ENCODE data around the gene TMEM121.
"Not testable (repeated sequence)": the region's sequence is repeated elsewhere in the genome, so short reads cannot be mapped to it uniquely, and the experiment has no call there.

TMEM121 gene

DNA sequence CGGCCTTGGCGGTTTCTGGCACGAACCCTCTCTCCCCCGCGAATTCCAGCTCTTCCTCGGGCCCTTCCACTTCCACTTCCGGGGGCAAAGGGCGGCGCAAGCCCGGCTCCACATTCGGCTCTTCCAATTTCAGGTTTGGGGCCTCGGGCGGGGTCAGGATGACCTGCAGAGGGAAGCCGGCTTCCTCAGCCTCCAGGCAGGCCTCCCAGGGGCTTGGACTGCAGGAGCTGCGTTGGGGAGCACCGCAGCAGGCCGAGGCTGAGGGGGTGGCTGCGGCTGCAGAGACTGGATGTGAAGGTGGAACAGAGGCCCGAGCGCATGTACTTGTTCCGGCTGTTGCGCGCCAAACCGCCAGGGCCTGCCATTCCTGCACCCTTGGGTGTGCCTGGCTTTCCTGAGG lies 20.7 kb downstream of the TMEM121 start:
- H3K4me1 ChIP-seq (ENCODE audit: control insufficient read depth, insufficient read depth, low read length); DNase-seq (ENCODE audit: low read depth); H3K36me3 ChIP-seq (ENCODE audit: control insufficient read depth, insufficient read depth, low read length, severe bottlenecking); H3K4me3 ChIP-seq (ENCODE audit: low read length); H3K9ac ChIP-seq (ENCODE audit: low read length): not testable (repeated sequence)
- Histone ChIP-seq H3K9me3 (ENCODE audit: control insufficient read depth, low read length) (peaks cover 20% of the 10 kb centered on the region), H3K27me3 (replicated peaks; ENCODE audit: control insufficient read depth, insufficient read depth, low read length) (peaks cover 18% of the 10 kb centered on the region)

DNA sequence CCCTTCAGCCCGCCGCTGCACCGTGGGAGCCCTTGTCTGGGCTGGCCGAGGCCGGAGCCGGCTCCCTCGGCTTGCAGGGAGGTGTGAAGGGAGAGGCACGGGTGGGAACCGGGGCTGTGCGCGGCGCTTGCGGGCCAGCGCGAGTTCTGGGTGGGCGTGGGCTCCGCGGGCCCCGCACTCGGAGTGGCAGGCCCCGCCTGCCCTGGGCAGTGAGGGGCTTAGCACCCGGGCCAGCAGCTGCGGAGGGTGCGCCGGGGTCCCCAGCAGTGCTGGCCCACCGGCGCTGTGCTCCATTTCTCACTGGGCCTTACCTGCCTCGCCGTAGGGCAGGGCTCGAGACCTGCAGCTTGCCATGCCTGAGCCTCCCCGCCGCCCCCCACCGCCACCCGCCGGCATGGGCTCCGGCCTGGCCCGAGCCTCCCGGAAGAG lies 21.4 kb downstream of the TMEM121 start:
- DNase-seq (ENCODE audit: low read depth), result no peak
- Histone ChIP-seq H3K4me1 (ENCODE audit: control insufficient read depth, insufficient read depth, low read length) (no peaks in the 10 kb centered on the region), H3K9me3 (ENCODE audit: control insufficient read depth, low read length) (peaks cover 16% of the 10 kb centered on the region), H3K36me3 (ENCODE audit: control insufficient read depth, insufficient read depth, low read length, severe bottlenecking) (no peaks in the 10 kb centered on the region), H3K4me3 (ENCODE audit: low read length) (no peak overlapping the region), H3K9ac (ENCODE audit: low read length) (no peak overlapping the region), H3K27me3 (replicated peaks; ENCODE audit: control insufficient read depth, insufficient read depth, low read length) (peaks cover 22% of the 10 kb centered on the region)

DNA sequence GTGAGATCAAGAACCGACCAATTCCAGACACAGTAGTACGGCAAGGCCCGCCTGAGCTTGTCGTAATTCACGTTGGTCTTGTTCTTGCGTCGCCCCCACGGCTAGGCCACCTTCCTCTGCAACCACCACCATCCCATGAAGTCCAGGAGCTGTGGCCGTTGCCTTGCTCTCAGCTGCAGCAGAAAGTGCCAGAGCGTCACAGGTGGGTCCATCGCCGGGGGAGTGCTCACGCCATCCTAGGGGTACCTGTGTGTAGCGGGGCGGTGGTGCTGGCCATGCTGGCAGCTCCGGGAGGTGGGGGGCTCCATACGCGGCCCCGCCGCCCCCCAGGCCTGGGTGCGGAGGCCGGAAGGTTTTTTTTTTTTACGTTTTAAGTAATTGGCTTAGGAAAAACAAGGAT lies 23.1 kb downstream of the TMEM121 start:
- H3K9ac ChIP-seq (ENCODE audit: low read length), result no peak overlapping the region
- no peak for DNase-seq (ENCODE audit: low read depth)
- no peaks in the 10 kb centered on the region for H3K36me3 ChIP-seq (ENCODE audit: control insufficient read depth, insufficient read depth, low read length, severe bottlenecking)
- H3K9me3 ChIP-seq (ENCODE audit: control insufficient read depth, low read length), result no peaks in the 10 kb centered on the region
- peaks cover 28% of the 10 kb centered on the region for H3K27me3 ChIP-seq (replicated peaks; ENCODE audit: control insufficient read depth, insufficient read depth, low read length)
- no peaks in the 10 kb centered on the region for H3K4me1 ChIP-seq (ENCODE audit: control insufficient read depth, insufficient read depth, low read length)
- no peak overlapping the region for H3K4me3 ChIP-seq (ENCODE audit: low read length)

- peaks cover 28% of the 10 kb centered on the region for H3K27me3 ChIP-seq (replicated peaks; ENCODE audit: control insufficient read depth, insufficient read depth, low read length)
- DNase-seq (ENCODE audit: low read depth), result no peak
Measured at GRCh38 chr14:105554022-105554421, 27.6 kb downstream of the TMEM121 start.

GRCh38 chr14:105554523-105554922 lies 28.1 kb downstream of the TMEM121 start:
- Histone ChIP-seq H3K9me3 (ENCODE audit: control insufficient read depth, low read length) (no peaks in the 10 kb centered on the region), H3K4me3 (ENCODE audit: low read length) (no peak overlapping the region), H3K36me3 (ENCODE audit: control insufficient read depth, insufficient read depth, low read length, severe bottlenecking) (no peaks in the 10 kb centered on the region), H3K9ac (ENCODE audit: low read length) (no peak overlapping the region), H3K4me1 (ENCODE audit: control insufficient read depth, insufficient read depth, low read length) (no peaks in the 10 kb centered on the region), H3K27me3 (replicated peaks; ENCODE audit: control insufficient read depth, insufficient read depth, low read length) (peaks cover 28% of the 10 kb centered on the region)
- no peak for DNase-seq (ENCODE audit: low read depth)

More at GRCh38 chr14:105554022-105554421, 27.6 kb downstream of the TMEM121 start:
- Histone ChIP-seq H3K9me3 (ENCODE audit: control insufficient read depth, low read length) (no peaks in the 10 kb centered on the region), H3K4me3 (ENCODE audit: low read length) (no peak overlapping the region), H3K36me3 (ENCODE audit: control insufficient read depth, insufficient read depth, low read length, severe bottlenecking) (no peaks in the 10 kb centered on the region), H3K4me1 (ENCODE audit: control insufficient read depth, insufficient read depth, low read length) (no peaks in the 10 kb centered on the region), H3K9ac (ENCODE audit: low read length) (no peak overlapping the region)

DNA sequence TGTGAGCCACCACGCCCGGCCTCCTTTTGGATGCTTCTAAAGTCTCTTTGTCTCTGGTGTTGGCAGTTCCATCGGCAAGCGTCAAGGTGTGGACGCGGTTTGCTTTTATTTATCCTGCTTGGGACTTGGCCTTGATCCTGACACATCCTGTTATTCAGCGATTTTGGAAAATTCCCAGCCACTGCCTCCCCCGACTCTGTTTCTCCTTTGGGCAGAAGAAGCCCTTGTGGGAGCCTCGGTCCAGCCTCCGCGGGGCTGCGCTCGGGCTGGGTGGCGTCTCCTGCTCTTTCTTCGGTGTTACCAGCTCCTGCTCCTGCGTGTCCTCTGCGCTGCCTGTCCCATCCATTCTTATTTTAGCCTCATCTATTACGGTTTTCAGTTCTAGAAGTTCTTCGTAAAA lies 31.3 kb downstream of the TMEM121 start:
- not testable (repeated sequence) for H3K9me3 ChIP-seq (ENCODE audit: control insufficient read depth, low read length); H3K36me3 ChIP-seq (ENCODE audit: control insufficient read depth, insufficient read depth, low read length, severe bottlenecking); H3K27me3 ChIP-seq (replicated peaks; ENCODE audit: control insufficient read depth, insufficient read depth, low read length); H3K4me1 ChIP-seq (ENCODE audit: control insufficient read depth, insufficient read depth, low read length); H3K4me3 ChIP-seq (ENCODE audit: low read length); DNase-seq (ENCODE audit: low read depth); H3K9ac ChIP-seq (ENCODE audit: low read length)

- not testable (repeated sequence) for H3K4me3 ChIP-seq (ENCODE audit: low read length); H3K4me1 ChIP-seq (ENCODE audit: control insufficient read depth, insufficient read depth, low read length); H3K9ac ChIP-seq (ENCODE audit: low read length); H3K36me3 ChIP-seq (ENCODE audit: control insufficient read depth, insufficient read depth, low read length, severe bottlenecking); DNase-seq (ENCODE audit: low read depth); H3K9me3 ChIP-seq (ENCODE audit: control insufficient read depth, low read length); H3K27me3 ChIP-seq (replicated peaks; ENCODE audit: control insufficient read depth, insufficient read depth, low read length)
Measured at GRCh38 chr14:105558449-105559154, 32.2 kb downstream of the TMEM121 start.

GRCh38 chr14:105559384-105560047 lies 33.1 kb downstream of the TMEM121 start:
- not testable (repeated sequence) for DNase-seq (ENCODE audit: low read depth); H3K9me3 ChIP-seq (ENCODE audit: control insufficient read depth, low read length); H3K27me3 ChIP-seq (replicated peaks; ENCODE audit: control insufficient read depth, insufficient read depth, low read length); H3K9ac ChIP-seq (ENCODE audit: low read length); H3K4me3 ChIP-seq (ENCODE audit: low read length); H3K4me1 ChIP-seq (ENCODE audit: control insufficient read depth, insufficient read depth, low read length); H3K36me3 ChIP-seq (ENCODE audit: control insufficient read depth, insufficient read depth, low read length, severe bottlenecking)

- DNase-seq (ENCODE audit: low read depth); H3K4me3 ChIP-seq (ENCODE audit: low read length); H3K36me3 ChIP-seq (ENCODE audit: control insufficient read depth, insufficient read depth, low read length, severe bottlenecking); H3K27me3 ChIP-seq (replicated peaks; ENCODE audit: control insufficient read depth, insufficient read depth, low read length); H3K4me1 ChIP-seq (ENCODE audit: control insufficient read depth, insufficient read depth, low read length); H3K9me3 ChIP-seq (ENCODE audit: control insufficient read depth, low read length); H3K9ac ChIP-seq (ENCODE audit: low read length): not testable (repeated sequence)
Measured at GRCh38 chr14:105560048-105560669, 33.8 kb downstream of the TMEM121 start.

DNA sequence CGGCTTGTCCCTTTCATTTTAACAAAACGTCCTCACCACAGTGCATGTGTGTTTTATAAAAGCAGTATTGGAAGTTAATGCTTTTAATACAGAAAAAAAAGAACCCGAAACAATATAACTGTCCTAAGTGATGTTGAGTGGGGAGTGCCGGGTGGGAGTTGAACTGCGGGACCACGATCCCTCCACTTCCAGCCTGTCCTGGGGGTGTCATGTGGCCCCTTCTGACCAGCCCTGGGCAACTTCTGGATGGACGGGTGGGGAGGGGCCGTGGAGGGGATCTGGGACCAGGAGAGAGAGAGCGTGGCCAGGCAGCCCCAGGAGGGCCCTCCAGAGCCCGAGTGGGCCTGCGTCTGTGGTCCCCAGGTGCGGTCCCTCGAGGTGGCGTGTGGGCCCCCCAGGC lies 35.0 kb downstream of the TMEM121 start:
- DNase-seq (ENCODE audit: low read depth); H3K4me3 ChIP-seq (ENCODE audit: low read length); H3K27me3 ChIP-seq (replicated peaks; ENCODE audit: control insufficient read depth, insufficient read depth, low read length); H3K36me3 ChIP-seq (ENCODE audit: control insufficient read depth, insufficient read depth, low read length, severe bottlenecking); H3K9me3 ChIP-seq (ENCODE audit: control insufficient read depth, low read length); H3K9ac ChIP-seq (ENCODE audit: low read length); H3K4me1 ChIP-seq (ENCODE audit: control insufficient read depth, insufficient read depth, low read length): not testable (repeated sequence)

DNA sequence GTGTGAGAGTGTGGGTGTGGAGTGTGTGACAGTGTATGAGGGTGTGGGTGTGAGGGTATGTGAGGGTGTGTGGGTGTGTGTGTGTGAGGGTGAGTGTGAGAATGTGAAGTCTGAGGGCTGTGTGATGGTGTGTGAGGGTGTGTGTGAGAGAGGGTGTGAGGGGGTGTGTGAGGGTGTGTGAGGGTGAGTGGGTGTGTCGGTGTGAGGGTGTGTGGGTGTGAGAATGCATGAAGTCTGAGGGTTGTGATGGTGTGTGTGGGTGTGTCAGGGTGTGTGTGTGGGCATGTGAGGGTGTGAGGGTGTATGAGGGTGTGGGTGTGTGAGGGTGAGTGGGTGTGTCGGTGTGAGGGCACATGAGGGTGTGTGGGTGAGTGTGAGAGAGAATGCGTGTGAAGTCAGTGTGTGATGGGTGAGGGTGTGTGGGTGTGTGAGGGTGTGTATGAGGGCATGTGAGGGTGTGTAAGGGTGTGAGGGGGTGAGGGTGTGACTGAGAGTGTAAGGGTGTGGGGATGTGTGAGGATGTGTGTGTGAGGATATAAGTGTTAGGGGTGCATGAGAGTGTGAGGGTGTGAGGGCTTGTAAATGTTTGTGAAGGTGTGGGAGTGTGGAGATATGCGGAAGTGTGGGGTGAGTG lies 36.4 kb downstream of the TMEM121 start:
- H3K4me3 ChIP-seq (ENCODE audit: low read length), result no peak overlapping the region
- H3K9me3 ChIP-seq (ENCODE audit: control insufficient read depth, low read length), result no peaks in the 10 kb centered on the region
- no peaks in the 10 kb centered on the region for H3K36me3 ChIP-seq (ENCODE audit: control insufficient read depth, insufficient read depth, low read length, severe bottlenecking)
- H3K27me3 ChIP-seq (replicated peaks; ENCODE audit: control insufficient read depth, insufficient read depth, low read length), result no peaks in the 10 kb centered on the region
- DNase-seq (ENCODE audit: low read depth), result no peak
- no peak overlapping the region for H3K9ac ChIP-seq (ENCODE audit: low read length)
- H3K4me1 ChIP-seq (ENCODE audit: control insufficient read depth, insufficient read depth, low read length), result no peaks in the 10 kb centered on the region

All from adipocyte (in vitro differentiated cells).